Activated CD4-positive, alpha-beta memory T cell treated with anti-CD3 and anti-CD28 coated beads, Interleukin-2, amount 10 ng/mL, durations not matched to agents 7 days and 5 days (primary cell): ENCODE data around the gene INTS11. TPM values are rescaled to one million over a fixed set of nuclear protein-coding genes. Genes with fewer than 3 reads are reported as not detected.
"Not testable (repeated sequence)": the region's sequence is repeated elsewhere in the genome, so short reads cannot be mapped to it uniquely, and the experiment has no call there.

Experiments used
- CTCF ChIA-PET: fragments of 350-600 bp; sonication (Branson Sonifier 250); formaldehyde crosslinking; loops from one replicate; lab custom pipeline; 2021; ENCODE audit warnings: antibody characterized with exemption, inconsistent platforms; lab: Charles Lee
- POLR2A ChIA-PET: fragments of 350-600 bp; sonication (Branson Sonifier 250); formaldehyde crosslinking; loops from one replicate; lab custom pipeline; 2021; ENCODE audit warnings: antibody characterized with exemption; lab: Charles Lee
- DNase-seq: peaks from one replicate; pipeline ENCODE4 v3.0.0-alpha.2; 2020
- H3K27ac Mint-ChIP-seq: one replicate; pipeline ENCODE4 v1.8.0; 2021; ENCODE audit warnings: mild to moderate bottlenecking, mixed read lengths
- H3K27me3 Mint-ChIP-seq: one replicate; pipeline ENCODE4 v1.8.0; 2021; ENCODE audit warnings: mixed read lengths
- H3K36me3 Mint-ChIP-seq: one replicate; pipeline ENCODE4 v1.8.0; 2021; ENCODE audit warnings: low read depth, mixed read lengths
- H3K4me1 Mint-ChIP-seq: one replicate; pipeline ENCODE4 v1.8.0; 2021; ENCODE audit warnings: mixed read lengths
- H3K4me3 Mint-ChIP-seq: one replicate; pipeline ENCODE4 v1.8.0; 2021; ENCODE audit warnings: mild to moderate bottlenecking, mixed read lengths
- H3K9me3 Mint-ChIP-seq: one replicate; pipeline ENCODE4 v1.8.0; 2021; ENCODE audit warnings: mixed read lengths
- total RNA-seq, 2 experiments: library from RNA; stranded (reverse); gene quantifications; one replicate each; pipeline ENCODE4 v1.2.3, GENCODE V29; 2021

Gene INTS11
- 100 to 1,000 TPM; 109 to 111 TPM for total RNA-seq

DNA sequence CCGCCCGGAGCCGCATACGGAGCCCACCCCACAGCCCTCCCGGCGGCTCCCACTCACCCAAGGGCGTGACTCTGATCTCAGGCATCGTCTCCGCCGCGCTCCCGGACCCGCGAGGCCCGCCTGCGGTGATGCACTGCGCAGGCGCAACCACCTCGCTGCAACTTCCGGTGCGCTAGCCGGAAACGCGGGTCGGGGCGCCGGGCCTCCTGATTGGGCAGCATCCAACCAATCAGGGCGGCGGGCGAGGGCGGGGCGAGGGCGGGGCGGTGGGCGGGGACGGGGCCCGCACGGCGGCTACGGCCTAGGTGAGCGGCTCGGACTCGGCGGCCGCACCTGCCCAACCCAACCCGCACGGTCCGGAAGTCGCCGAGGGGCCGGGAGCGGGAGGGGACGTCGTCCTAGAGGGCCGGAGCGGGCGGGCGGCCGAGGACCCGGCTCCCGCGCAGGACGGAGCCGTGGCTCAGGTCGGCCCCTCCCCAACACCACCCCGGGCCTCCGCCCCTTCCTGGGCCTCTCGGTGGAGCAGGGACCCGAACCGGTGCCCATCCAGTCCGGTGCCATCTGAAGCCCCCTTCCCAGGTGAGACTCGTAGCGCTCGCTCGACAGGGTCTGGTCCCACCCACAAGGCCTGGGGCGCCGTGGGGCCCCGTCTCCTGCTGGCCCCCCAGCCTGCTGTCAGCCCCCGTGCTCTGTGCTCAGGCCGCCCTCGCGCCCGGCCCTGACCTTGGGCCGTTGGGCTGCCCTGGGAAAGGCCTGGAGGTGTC is at the start of gene INTS11, which contains the start of gene CPTP:
Gene INTS11, minus strand, starts transcription at position 137 of the 764 bp plus-strand sequence. Its CDS starts 52 bp downstream, at position 85.
Gene CPTP, plus strand, starts transcription at position 279 of the 764 bp plus-strand sequence. CDS start 2,109 bp downstream, outside the sequence.
- Mint-ChIP-seq H3K36me3 (peaks cover 11% of the 10 kb centered on the region), H3K4me1 (peaks cover 38% of the 10 kb centered on the region), H3K27ac (peak within 1 kb of the TSS; percentile 86), H3K4me3 (peak within 1 kb of the TSS; percentile 89), H3K27me3 (no peaks in the 10 kb centered on the region), H3K9me3 (no peaks in the 10 kb centered on the region)
- ChIA-PET CTCF (interaction anchor here (0.8 to 1.1 kb wide), 2 partner anchors 47 to 203 kb away, joined by 3 to 4 read pairs; no protein-coding TSS in a partner anchor), POLR2A (interaction anchor here (0.8 to 2.7 kb wide), 9 partner anchors 10 to 167 kb away, joined by 3 to 11 read pairs (median 4); partner anchors contain the start of genes AURKAIP1 and CCNL2)
- DNase-seq, result peak; percentile 97

- POLR2A ChIA-PET, result interaction anchor here (1.0 to 3.7 kb wide), 10 partner anchors 23 to 415 kb away, joined by 3 to 51 read pairs (median 5); partner anchors contain the start of genes ACAP3, CCNL2, MRPL20 and NOC2L
- CTCF ChIA-PET, result interaction anchor here (1.0 to 1.1 kb wide), 2 partner anchors 24 to 26 kb away, joined by 3 to 4 read pairs; no protein-coding TSS in a partner anchor
- Mint-ChIP-seq H3K4me1 (peaks cover 50% of the 10 kb centered on the region), H3K27ac (peak overlapping the region; percentile 71), H3K27me3 (no peaks in the 10 kb centered on the region), H3K9me3 (no peaks in the 10 kb centered on the region), H3K4me3 (peak overlapping the region; percentile 90), H3K36me3 (peaks cover 11% of the 10 kb centered on the region)
- no peak for DNase-seq
Measured at GRCh38 chr1:1373815-1374588, 49.5 kb upstream of the INTS11 start.

DNA sequence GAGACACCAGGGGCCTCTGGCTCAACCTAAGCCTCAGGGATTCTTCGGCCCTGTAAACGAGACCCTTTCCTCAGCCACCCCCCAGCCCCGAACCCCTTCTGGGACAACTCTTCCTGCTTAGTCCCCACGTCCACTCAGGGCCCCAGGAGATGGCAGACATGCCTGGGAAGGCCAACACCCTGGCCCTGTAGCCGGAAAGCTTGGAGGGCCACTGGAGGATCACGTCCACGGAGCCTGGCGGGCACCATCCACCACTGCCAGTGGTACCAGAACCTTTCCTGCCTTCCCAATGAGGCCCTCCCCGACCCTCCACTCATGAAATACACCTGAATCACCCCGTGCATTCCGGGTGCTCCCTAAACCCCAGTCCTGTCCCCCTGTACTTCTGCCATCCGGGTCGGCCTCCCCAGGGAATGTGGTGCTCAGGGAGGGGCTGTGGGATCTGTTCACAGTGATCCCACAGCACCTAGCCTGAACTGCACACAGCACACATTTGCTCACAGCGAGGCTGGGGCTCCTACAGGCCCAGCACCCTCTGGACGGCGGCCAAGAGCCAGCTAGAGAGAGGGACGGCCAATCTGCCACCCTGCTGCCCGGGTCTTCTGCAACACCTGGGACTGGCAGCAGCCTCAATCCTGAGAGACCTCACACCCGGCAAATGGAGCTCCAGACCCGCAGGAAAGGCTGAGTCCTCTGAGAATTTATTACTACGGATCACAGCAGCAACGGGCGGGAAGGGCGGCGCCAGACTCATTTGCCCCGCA is 48.8 kb upstream of the INTS11 start:
- no peak for DNase-seq
- Mint-ChIP-seq H3K9me3 (no peaks in the 10 kb centered on the region), H3K4me1 (peaks cover 50% of the 10 kb centered on the region), H3K36me3 (peaks cover 11% of the 10 kb centered on the region), H3K27me3 (no peaks in the 10 kb centered on the region), H3K27ac (peak overlapping the region; percentile 68), H3K4me3 (peak overlapping the region; percentile 90)
- ChIA-PET CTCF (interaction anchor here (1.0 to 2.8 kb wide), 8 partner anchors 13 to 314 kb away, joined by 3 to 28 read pairs (median 4); partner anchors contain the start of gene DVL1), POLR2A (interaction anchor here (1.2 to 3.7 kb wide), 6 partner anchors 20 to 68 kb away, joined by 5 to 51 read pairs (median 6); partner anchors contain the start of genes ACAP3 and CCNL2)

- Mint-ChIP-seq H3K4me3 (peak overlapping the region; percentile 52), H3K4me1 (peaks cover 50% of the 10 kb centered on the region), H3K36me3 (peaks cover 11% of the 10 kb centered on the region), H3K27me3 (no peaks in the 10 kb centered on the region), H3K9me3 (no peaks in the 10 kb centered on the region), H3K27ac (peak overlapping the region; percentile 58)
- DNase-seq, result peak; percentile 83
- ChIA-PET CTCF (interaction anchor here (0.6 to 2.8 kb wide), 17 partner anchors 13 to 339 kb away, joined by 3 to 28 read pairs (median 4); partner anchors contain the start of genes CCNL2 and DVL1), POLR2A (interaction anchor here (0.9 to 2.3 kb wide), 11 partner anchors 13 to 624 kb away, joined by 3 to 14 read pairs (median 5); partner anchors contain the start of genes CCNL2, MRPL20 and MXRA8)
Measured at GRCh38 chr1:1371746-1372711, 47.6 kb upstream of the INTS11 start.

- Mint-ChIP-seq H3K4me1 (peaks cover 48% of the 10 kb centered on the region), H3K4me3 (peak overlapping the region; percentile 27), H3K27ac (peak overlapping the region; percentile 58), H3K9me3 (no peaks in the 10 kb centered on the region), H3K36me3 (peaks cover 11% of the 10 kb centered on the region), H3K27me3 (no peaks in the 10 kb centered on the region)
- CTCF ChIA-PET, result interaction anchor here (0.6 to 2.8 kb wide), 14 partner anchors 12 to 338 kb away, joined by 3 to 28 read pairs (median 4); partner anchors contain the start of genes CCNL2 and DVL1
- POLR2A ChIA-PET, result interaction anchor here (0.7 to 2.3 kb wide), 10 partner anchors 12 to 625 kb away, joined by 3 to 14 read pairs (median 5); partner anchors contain the start of genes CCNL2, MRPL20 and MXRA8
- DNase-seq, result peak; percentile 83
Measured at GRCh38 chr1:1371364-1371745, 46.9 kb upstream of the INTS11 start.

- DNase-seq, result no peak
- ChIA-PET POLR2A (interaction anchor here (0.7 to 2.3 kb wide), 5 partner anchors 12 to 55 kb away, joined by 3 to 14 read pairs (median 9); partner anchors contain the start of genes CCNL2 and MXRA8), CTCF (interaction anchor here (1.3 to 2.8 kb wide), 6 partner anchors 18 to 338 kb away, joined by 3 to 28 read pairs (median 11); partner anchors contain the start of genes CCNL2 and DVL1)
- H3K27me3 Mint-ChIP-seq, result no peaks in the 10 kb centered on the region
- H3K4me3 Mint-ChIP-seq, result no peak overlapping the region
- no peaks in the 10 kb centered on the region for H3K9me3 Mint-ChIP-seq
- H3K36me3 Mint-ChIP-seq, result peaks cover 11% of the 10 kb centered on the region
- H3K4me1 Mint-ChIP-seq, result peaks cover 44% of the 10 kb centered on the region
- H3K27ac Mint-ChIP-seq, result no peak overlapping the region
Measured at GRCh38 chr1:1370771-1371300, 46.4 kb upstream of the INTS11 start.

GRCh38 chr1:1370094-1370493 is 45.6 kb upstream of the INTS11 start:
- H3K4me1 Mint-ChIP-seq, result peaks cover 41% of the 10 kb centered on the region
- DNase-seq, H3K27ac Mint-ChIP-seq, H3K36me3 Mint-ChIP-seq, H3K27me3 Mint-ChIP-seq, H3K4me3 Mint-ChIP-seq, H3K9me3 Mint-ChIP-seq: not testable (repeated sequence)
- POLR2A ChIA-PET, result interaction anchor here (2.0 kb wide), 1 partner anchor 11 kb away, joined by 9 read pairs; the partner anchor contains the start of gene MXRA8
- CTCF ChIA-PET, result interaction anchor here (1.8 to 2.8 kb wide), 3 partner anchors 17 to 65 kb away, joined by 9 to 28 read pairs (median 13); partner anchors contain the start of gene DVL1

GRCh38 chr1:1367315-1367714 is 42.9 kb upstream of the INTS11 start:
- Mint-ChIP-seq H3K27me3 (no peaks in the 10 kb centered on the region), H3K9me3 (no peaks in the 10 kb centered on the region), H3K4me3 (no peak overlapping the region), H3K4me1 (peaks cover 20% of the 10 kb centered on the region), H3K27ac (no peak overlapping the region), H3K36me3 (no peaks in the 10 kb centered on the region)
- POLR2A ChIA-PET, result no interaction called here
- CTCF ChIA-PET, result no interaction called here
- no peak for DNase-seq

DNA sequence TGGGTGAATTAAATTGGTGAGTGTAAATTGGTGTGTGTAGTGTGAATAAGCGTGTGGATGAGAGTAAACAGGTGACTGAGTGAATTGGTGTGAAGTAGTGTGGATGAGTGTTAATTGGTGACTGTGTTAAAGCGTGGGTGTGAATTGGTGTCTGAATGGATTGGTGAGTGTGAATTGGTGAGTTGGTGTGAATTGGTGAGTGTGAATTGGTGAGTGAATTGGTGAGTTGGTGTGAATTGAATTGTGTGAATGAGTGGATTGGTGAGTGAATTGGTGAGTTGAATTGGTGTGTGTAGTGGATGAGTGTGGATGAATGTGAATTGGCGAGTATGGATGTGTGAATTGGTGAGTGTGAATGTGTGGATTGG is 42.2 kb upstream of the INTS11 start:
- Mint-ChIP-seq H3K4me1 (peaks cover 15% of the 10 kb centered on the region), H3K4me3 (no peak overlapping the region), H3K9me3 (no peaks in the 10 kb centered on the region), H3K27ac (no peak overlapping the region), H3K36me3 (no peaks in the 10 kb centered on the region), H3K27me3 (peaks cover 4% of the 10 kb centered on the region)
- POLR2A ChIA-PET, result no interaction called here
- DNase-seq, result no peak
- CTCF ChIA-PET, result no interaction called here

DNA sequence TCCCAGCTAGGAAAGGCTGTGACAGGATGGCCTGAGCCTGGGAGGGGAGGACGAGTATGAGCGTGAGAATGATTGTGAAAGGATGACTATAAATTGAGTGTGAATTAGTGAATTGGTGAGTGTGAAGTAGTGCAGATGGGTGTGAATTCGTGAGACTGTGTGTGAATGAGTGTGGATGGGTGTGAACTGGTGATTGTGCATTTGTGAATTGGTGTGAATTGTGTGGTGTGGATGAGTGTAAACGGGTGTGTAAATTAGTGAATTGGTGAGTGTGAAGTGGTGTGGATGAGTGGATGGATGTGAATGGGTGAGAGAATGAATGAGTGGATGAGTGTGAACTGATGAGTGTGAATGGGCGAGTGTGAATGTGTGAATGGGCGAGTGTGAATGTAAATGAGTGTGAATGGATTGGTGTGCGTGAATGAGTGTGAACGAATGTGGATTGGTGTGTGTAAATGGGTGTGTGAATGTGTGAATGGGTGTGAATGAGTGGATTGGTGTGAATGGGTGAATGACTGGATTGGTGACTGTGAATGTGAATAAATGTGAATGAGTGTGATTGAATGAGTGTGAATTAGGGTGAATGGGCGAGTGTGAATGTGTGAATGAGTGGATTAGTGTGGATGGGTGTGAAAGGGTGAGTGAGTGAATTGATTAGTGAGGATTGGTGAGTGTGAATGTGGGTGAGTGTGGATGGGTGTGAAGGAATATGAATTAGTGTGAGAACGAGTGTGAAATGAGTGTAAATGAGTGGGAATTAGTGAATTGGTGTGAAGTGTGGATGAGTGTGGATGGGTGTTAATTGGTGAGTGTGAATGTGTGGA is 41.6 kb upstream of the INTS11 start:
- H3K9me3 Mint-ChIP-seq, result no peaks in the 10 kb centered on the region
- CTCF ChIA-PET, result no interaction called here
- H3K4me1 Mint-ChIP-seq, result peaks cover 10% of the 10 kb centered on the region

More for the DNA sequence above, 41.6 kb upstream of the INTS11 start:
- no peak for DNase-seq
- POLR2A ChIA-PET, result no interaction called here
- H3K27me3 Mint-ChIP-seq, result peaks cover 4% of the 10 kb centered on the region
- H3K4me3 Mint-ChIP-seq, result no peak overlapping the region
- no peaks in the 10 kb centered on the region for H3K36me3 Mint-ChIP-seq
- no peak overlapping the region for H3K27ac Mint-ChIP-seq
